ENCODE data around the gene YDJC.

- TF ChIP-seq, protein P1, sequence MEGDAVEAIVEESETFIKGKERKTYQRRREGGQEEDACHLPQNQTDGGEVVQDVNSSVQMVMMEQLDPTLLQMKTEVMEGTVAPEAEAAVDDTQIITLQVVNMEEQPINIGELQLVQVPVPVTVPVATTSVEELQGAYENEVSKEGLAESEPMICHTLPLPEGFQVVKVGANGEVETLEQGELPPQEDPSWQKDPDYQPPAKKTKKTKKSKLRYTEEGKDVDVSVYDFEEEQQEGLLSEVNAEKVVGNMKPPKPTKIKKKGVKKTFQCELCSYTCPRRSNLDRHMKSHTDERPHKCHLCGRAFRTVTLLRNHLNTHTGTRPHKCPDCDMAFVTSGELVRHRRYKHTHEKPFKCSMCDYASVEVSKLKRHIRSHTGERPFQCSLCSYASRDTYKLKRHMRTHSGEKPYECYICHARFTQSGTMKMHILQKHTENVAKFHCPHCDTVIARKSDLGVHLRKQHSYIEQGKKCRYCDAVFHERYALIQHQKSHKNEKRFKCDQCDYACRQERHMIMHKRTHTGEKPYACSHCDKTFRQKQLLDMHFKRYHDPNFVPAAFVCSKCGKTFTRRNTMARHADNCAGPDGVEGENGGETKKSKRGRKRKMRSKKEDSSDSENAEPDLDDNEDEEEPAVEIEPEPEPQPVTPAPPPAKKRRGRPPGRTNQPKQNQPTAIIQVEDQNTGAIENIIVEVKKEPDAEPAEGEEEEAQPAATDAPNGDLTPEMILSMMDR (IDR thresholded peaks at IDR 0.05): no peak
- TF ChIP-seq POLR2A (IDR thresholded peaks at IDR 0.05): no peak
Measured at GRCh38 chr22:21603973-21604372, 25.8 kb downstream of the YDJC start.
